HCT116 (cell line): Measurements from ENCODE around the gene HVCN1.

ENCODE experiments used
- ATF3 ChIP-seq: IDR thresholded peaks from 2 replicates; pipeline ENCODE4 v1.6.1; 2012
- CTCF ChIP-seq, 3 experiments: fragments of 200-600 bp in 1 of 3; sonication (generic) in 1 of 3; IDR thresholded peaks in 2 of 3; conservative IDR thresholded peaks in 1 of 3; 2 replicates each; pipeline ENCODE4 v1.5.1; 2012 to 2017; ENCODE audit warnings: low read depth in 2 of 3, low read length in 2 of 3, antibody characterized with exemption in 1 of 3, borderline replicate concordance in 1 of 3, control low read depth in 1 of 3, mild to moderate bottlenecking in 1 of 3, mixed read lengths in 1 of 3, mixed run types in 1 of 3, moderate library complexity in 1 of 3; ENCODE audit not compliant: insufficient read depth in 1 of 3
- EGR1 ChIP-seq: IDR thresholded peaks from 2 replicates; pipeline ENCODE4 v1.6.1; 2012; ENCODE audit warnings: low read depth
- EZH2 ChIP-seq: fragments of 200-600 bp; sonication (generic); IDR thresholded peaks from 2 replicates; pipeline ENCODE4 v1.6.1; 2017; ENCODE audit warnings: antibody characterized with exemption, mixed run types
- JUND ChIP-seq: IDR thresholded peaks from 2 replicates; pipeline ENCODE4 v1.6.1; 2012
- MAX ChIP-seq: IDR thresholded peaks from 2 replicates; pipeline ENCODE4 v1.6.1; 2012
- POLR2AphosphoS5 ChIP-seq: IDR thresholded peaks from 2 replicates; pipeline ENCODE4 v1.6.1; 2011; ENCODE audit warnings: mild to moderate bottlenecking, low read depth, low read length, moderate library complexity
- REST ChIP-seq: IDR thresholded peaks from 2 replicates; pipeline ENCODE4 v1.6.1; 2012; ENCODE audit warnings: low read depth
- SRF ChIP-seq: IDR thresholded peaks from 2 replicates; pipeline ENCODE4 v1.6.1; 2012; ENCODE audit warnings: low read depth
- YY1 ChIP-seq: IDR thresholded peaks from 2 replicates; pipeline ENCODE4 v1.6.1; 2011; ENCODE audit warnings: low read length, low read depth, moderate library complexity, mild to moderate bottlenecking; ENCODE audit not compliant: insufficient replicate concordance; ENCODE audit errors: extremely low read depth
- ZFX ChIP-seq: fragments of 450-650 bp; IDR thresholded peaks from 2 replicates; pipeline ENCODE4 v1.6.1; 2017

- TF ChIP-seq SRF (no peak), CTCF (IDR thresholded peaks at IDR 0.05 in 2 of 3, conservative IDR thresholded peaks at IDR 0.05 in 1 of 3; ENCODE audit: borderline replicate concordance in 1 of 3, insufficient read depth in 1 of 3, low read depth in 2 of 3, low read length in 2 of 3) (no peak), JUND (no peak), ATF3 (no peak), EGR1 (no peak), ZFX (no peak), YY1 (no peak), POLR2AphosphoS5 (no peak), EZH2 (no peak), REST (no peak), MAX (no peak)
These were observed 19.8 kb downstream of the HVCN1 start for GRCh38 chr12:110669193-110669502.
